A549 (cell line): Measurements from ENCODE around the gene ADA. TPM values are rescaled to one million over a fixed set of nuclear protein-coding genes. Genes with fewer than 3 reads are reported as not detected.
"Not testable (repeated sequence)": the region's sequence is repeated elsewhere in the genome, so short reads cannot be mapped to it uniquely, and the experiment has no call there.

Experiments used
- ATAC-seq, 2 experiments: fragments of 200-7000 bp in 1 of 2; fragments of >200 bp in 1 of 2; cut with Nextera tagmentation in 1 of 2; cut with Tn5 transposase in 1 of 2; 3 replicates each; pipeline versions ENCODE4 v1.8.0 to v1.9.1; 2018 to 2020; ENCODE audit warnings: mild to moderate bottlenecking in 1 of 2, moderate library complexity in 1 of 2
- CTCF ChIA-PET: fragments of 300-600 bp; sonication (Branson Sonifier 250); formaldehyde crosslinking; extraction: SDS; loops from one replicate; lab custom pipeline; 2021; ENCODE audit warnings: antibody characterized with exemption, inconsistent platforms; lab: Yijun Ruan, JAX
- POLR2A ChIA-PET: fragments of 350-600 bp; formaldehyde crosslinking; extraction: SDS; loops from one replicate; lab custom pipeline; 2021; ENCODE audit warnings: antibody characterized with exemption, inconsistent platforms; lab: Yijun Ruan, JAX
- DNase-seq, 2 experiments: peaks; one replicate each; pipeline versions ENCODE4 v3.0.0 to v3.0.0-alpha.2; 2011 to 2016; ENCODE audit warnings: low read depth in 1 of 2, low spot score in 1 of 2
- FAIRE-seq: peaks from 2 replicates; lab custom pipeline; 2011; peaks lifted over from hg19 to GRCh38; lab: Jason Lieb, UNC
- H3K27ac ChIP-seq, 2 experiments: fragments of >200 bp; sonication (Bioruptor Twin); formaldehyde crosslinking; 3 replicates each; pipeline ENCODE4 v1.5.1; 2016 to 2017
- H3K4me1 ChIP-seq: fragments of >200 bp; sonication (Bioruptor Twin); formaldehyde crosslinking; 3 replicates; pipeline ENCODE4 v1.6.1; 2016
- H3K4me2 ChIP-seq: fragments of >200 bp; sonication (Bioruptor Twin); formaldehyde crosslinking; 3 replicates; pipeline ENCODE4 v1.6.1; 2016
- H3K4me3 ChIP-seq: fragments of >200 bp; sonication (Bioruptor Twin); formaldehyde crosslinking; 3 replicates; pipeline ENCODE4 v1.5.1; 2016
- H3K9me3 ChIP-seq: fragments of >200 bp; sonication (Bioruptor Twin); formaldehyde crosslinking; 3 replicates; pipeline ENCODE4 v1.6.1; 2016
- CTCF ChIP-seq: fragments of >200 bp; sonication (Bioruptor Twin); formaldehyde crosslinking; IDR thresholded peaks from 3 replicates; pipeline ENCODE4 v1.5.1; 2016
- HOXB13 ChIP-seq: fragments of 250-450 bp; sonication (Bioruptor Pico); IDR thresholded peaks from 2 replicates; pipeline ENCODE4 v1.5.0; 2020; ENCODE audit warnings: low read depth, mild to moderate bottlenecking, moderate library complexity
- JUN ChIP-seq, 2 experiments: fragments of >200 bp; sonication (Bioruptor Twin); formaldehyde crosslinking; IDR thresholded peaks; 2 replicates in 1 of 2; 3 replicates in 1 of 2; pipeline ENCODE4 v1.6.1; 2016 to 2017
- MAZ ChIP-seq: fragments of 150-350 bp; IDR thresholded peaks from 2 replicates; pipeline ENCODE4 v1.6.1; 2014; ENCODE audit warnings: antibody characterized with exemption, low read depth, low read length, borderline replicate concordance
- NPAS2 ChIP-seq: fragments of 250-450 bp; sonication (Bioruptor Pico); IDR thresholded peaks from 2 replicates; pipeline ENCODE4 v1.8.0; 2022; ENCODE audit warnings: mild to moderate bottlenecking, moderate library complexity, borderline replicate concordance
- POLR2A ChIP-seq: IDR thresholded peaks from 2 replicates; pipeline ENCODE4 v1.6.1; 2012; ENCODE audit warnings: mild to moderate bottlenecking, low read length
- RFX5 ChIP-seq: fragments of 450-650 bp; IDR thresholded peaks from 2 replicates; pipeline ENCODE4 v1.7.1; 2014; ENCODE audit warnings: antibody characterized with exemption, mild to moderate bottlenecking, moderate library complexity
- WGBS: methylation state at CpG from one replicate; pipeline ENCODE4 v1.1.6; 2017; ENCODE audit errors: missing lambda C conversion rate; 5-methylcytosine and 5-hydroxymethylcytosine counted together
- polyA plus RNA-seq, 4 experiments: library from polyadenylated mRNA; depleted of rRNA in 3 of 4; stranded (reverse); fragments of >200 nt; fragmentation: RNase III in 1 of 4; extraction: RNeasy Plus Mini Kit Qiagen cat#74134 plus additional on column Dnase treatment in 1 of 4; gene quantifications; 2 replicates in 3 of 4; 3 replicates in 1 of 4; pipeline ENCODE4 v1.2.3, GENCODE V29; 2011 to 2017
- TF ChIP-seq, protein P1 (sequence below): IDR thresholded peaks from 2 replicates; pipeline ENCODE4 v1.6.1; 2012
- TF ChIP-seq, protein P2 (sequence below): IDR thresholded peaks from 2 replicates; pipeline ENCODE4 v1.6.1; 2012; ENCODE audit warnings: low read depth, borderline replicate concordance
- TF ChIP-seq, protein P3 (sequence below): IDR thresholded peaks from 2 replicates; pipeline ENCODE4 v1.6.1; 2012
- TF ChIP-seq, protein P4 (sequence below): fragments of 150-350 bp; IDR thresholded peaks from 2 replicates; pipeline ENCODE4 v1.6.1; 2014; ENCODE audit warnings: low read depth, mild to moderate bottlenecking, low read length

ADA gene
- polyA plus RNA-seq, 2 of the 4 experiments (the other 2 are of a cell fraction), result 34.5 to 48.1 TPM

DNA sequence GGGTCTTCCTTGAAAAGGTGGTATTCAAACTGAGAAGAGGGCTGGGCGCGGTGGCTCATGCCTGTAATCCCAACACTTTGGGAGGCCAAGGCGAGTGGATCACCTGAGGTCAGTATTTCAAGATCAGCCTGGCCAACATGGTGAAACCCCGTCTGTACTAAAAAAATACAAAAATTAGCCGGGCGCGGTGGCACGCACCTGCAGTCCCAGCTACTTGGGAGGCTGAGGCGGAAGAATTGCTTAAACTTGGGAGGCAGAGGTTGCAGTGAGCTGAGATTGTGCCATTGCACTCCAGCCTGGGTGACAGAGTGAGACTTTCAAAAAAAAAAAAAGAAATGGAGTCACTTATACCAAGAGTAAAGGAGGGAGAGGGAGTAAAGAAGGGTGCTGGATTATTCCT lies 63.2 kb downstream of the ADA start:
- H3K4me3 ChIP-seq, H3K4me1 ChIP-seq, POLR2A ChIA-PET, H3K4me2 ChIP-seq, H3K27ac ChIP-seq, FAIRE-seq, ATAC-seq, DNase-seq, H3K9me3 ChIP-seq, CTCF ChIA-PET: not testable (repeated sequence)
- 95% methylated on average over 9 of the region's 9 CpGs for WGBS

GRCh38 chr20:44587035-44587980 lies 64.2 kb downstream of the ADA start:
- TF ChIP-seq HOXB13 (no peak), RFX5 (no peak), CTCF (no peak)
- CTCF ChIA-PET, result interaction anchor here (0.6 to 1.0 kb wide), 3 partner anchors 11 to 23 kb away, joined by 3 to 4 read pairs (median 4); no protein-coding TSS in a partner anchor
- Histone ChIP-seq H3K4me2 (no peak overlapping the region), H3K9me3 (no peaks in the 10 kb centered on the region), H3K4me3 (no peak overlapping the region), H3K4me1 (no peaks in the 10 kb centered on the region), H3K27ac (no peak overlapping the region)
- no peak for ATAC-seq
- POLR2A ChIA-PET, result no interaction called here
- WGBS, result 89% methylated on average over 10 of the region's 10 CpGs
- no peak for DNase-seq
- FAIRE-seq, result no peak

DNA sequence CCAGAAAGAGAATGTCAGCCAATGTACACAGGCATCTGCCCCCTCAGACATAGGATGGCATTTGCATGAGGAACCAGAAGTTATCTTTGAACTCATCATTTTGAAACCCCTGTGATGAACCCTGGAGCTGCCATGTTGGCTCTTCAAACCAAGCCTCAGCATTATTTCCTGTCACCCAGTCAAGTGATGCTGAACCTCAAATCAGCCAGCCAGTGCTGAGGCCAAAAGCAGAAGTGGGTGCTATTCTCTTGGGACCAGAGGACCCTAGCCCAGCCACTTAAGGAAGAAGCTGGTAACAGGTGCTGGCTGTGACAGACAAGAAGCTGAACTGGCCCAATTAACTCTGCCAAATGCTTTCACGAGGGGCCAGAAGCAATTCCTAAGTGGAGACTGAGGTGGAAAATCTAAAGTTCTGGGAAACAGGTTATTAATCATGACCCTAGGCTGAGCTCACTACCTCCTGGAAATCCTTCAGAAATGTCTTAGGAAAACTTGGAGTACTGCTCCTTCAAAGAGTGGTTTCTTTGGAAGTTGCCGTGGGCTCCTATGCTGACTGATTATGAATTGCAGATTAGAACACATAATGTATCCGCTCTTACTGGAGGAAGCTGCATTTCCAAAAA lies 65.1 kb downstream of the ADA start:
- TF ChIP-seq MAZ (no peak), POLR2A (no peak), NPAS2 (no peak), JUN (IDR thresholded peaks at IDR 0.05) (no peak), RFX5 (no peak)
- TF ChIP-seq, protein P1, sequence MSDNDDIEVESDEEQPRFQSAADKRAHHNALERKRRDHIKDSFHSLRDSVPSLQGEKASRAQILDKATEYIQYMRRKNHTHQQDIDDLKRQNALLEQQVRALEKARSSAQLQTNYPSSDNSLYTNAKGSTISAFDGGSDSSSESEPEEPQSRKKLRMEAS, result no peak
- TF ChIP-seq, protein P2, sequence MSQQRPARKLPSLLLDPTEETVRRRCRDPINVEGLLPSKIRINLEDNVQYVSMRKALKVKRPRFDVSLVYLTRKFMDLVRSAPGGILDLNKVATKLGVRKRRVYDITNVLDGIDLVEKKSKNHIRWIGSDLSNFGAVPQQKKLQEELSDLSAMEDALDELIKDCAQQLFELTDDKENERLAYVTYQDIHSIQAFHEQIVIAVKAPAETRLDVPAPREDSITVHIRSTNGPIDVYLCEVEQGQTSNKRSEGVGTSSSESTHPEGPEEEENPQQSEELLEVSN, result no peak
- TF ChIP-seq, protein P3, sequence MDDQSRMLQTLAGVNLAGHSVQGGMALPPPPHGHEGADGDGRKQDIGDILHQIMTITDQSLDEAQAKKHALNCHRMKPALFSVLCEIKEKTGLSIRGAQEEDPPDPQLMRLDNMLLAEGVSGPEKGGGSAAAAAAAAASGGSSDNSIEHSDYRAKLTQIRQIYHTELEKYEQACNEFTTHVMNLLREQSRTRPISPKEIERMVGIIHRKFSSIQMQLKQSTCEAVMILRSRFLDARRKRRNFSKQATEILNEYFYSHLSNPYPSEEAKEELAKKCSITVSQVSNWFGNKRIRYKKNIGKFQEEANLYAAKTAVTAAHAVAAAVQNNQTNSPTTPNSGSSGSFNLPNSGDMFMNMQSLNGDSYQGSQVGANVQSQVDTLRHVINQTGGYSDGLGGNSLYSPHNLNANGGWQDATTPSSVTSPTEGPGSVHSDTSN, result no peak
- TF ChIP-seq, protein P4, sequence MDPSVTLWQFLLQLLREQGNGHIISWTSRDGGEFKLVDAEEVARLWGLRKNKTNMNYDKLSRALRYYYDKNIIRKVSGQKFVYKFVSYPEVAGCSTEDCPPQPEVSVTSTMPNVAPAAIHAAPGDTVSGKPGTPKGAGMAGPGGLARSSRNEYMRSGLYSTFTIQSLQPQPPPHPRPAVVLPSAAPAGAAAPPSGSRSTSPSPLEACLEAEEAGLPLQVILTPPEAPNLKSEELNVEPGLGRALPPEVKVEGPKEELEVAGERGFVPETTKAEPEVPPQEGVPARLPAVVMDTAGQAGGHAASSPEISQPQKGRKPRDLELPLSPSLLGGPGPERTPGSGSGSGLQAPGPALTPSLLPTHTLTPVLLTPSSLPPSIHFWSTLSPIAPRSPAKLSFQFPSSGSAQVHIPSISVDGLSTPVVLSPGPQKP, result no peak
- no peak for DNase-seq
- WGBS, result 94% methylated on average over 3 of the region's 3 CpGs
- FAIRE-seq, result no peak
- H3K4me1 ChIP-seq, result no peaks in the 10 kb centered on the region
- no peak overlapping the region for H3K4me2 ChIP-seq
- ChIA-PET CTCF (interaction anchor here (0.8 to 1.3 kb wide), 4 partner anchors 12 to 371 kb away, joined by 3 to 4 read pairs (median 3); no protein-coding TSS in a partner anchor), POLR2A (no interaction called here)
- no peak for ATAC-seq
- H3K27ac ChIP-seq, result no peak overlapping the region
- H3K4me3 ChIP-seq, result no peak overlapping the region
- H3K9me3 ChIP-seq, result no peaks in the 10 kb centered on the region
